ENCODE results near the gene PDE11A. TPM values are rescaled to one million over a fixed set of nuclear protein-coding genes. Genes with fewer than 3 reads are reported as not detected.
"Not testable (repeated sequence)": the region's sequence is repeated elsewhere in the genome, so short reads cannot be mapped to it uniquely, and the experiment has no call there.

The PDE11A gene
- total RNA-seq, 1 donor from 2014 or later = 25.6 TPM

DNA sequence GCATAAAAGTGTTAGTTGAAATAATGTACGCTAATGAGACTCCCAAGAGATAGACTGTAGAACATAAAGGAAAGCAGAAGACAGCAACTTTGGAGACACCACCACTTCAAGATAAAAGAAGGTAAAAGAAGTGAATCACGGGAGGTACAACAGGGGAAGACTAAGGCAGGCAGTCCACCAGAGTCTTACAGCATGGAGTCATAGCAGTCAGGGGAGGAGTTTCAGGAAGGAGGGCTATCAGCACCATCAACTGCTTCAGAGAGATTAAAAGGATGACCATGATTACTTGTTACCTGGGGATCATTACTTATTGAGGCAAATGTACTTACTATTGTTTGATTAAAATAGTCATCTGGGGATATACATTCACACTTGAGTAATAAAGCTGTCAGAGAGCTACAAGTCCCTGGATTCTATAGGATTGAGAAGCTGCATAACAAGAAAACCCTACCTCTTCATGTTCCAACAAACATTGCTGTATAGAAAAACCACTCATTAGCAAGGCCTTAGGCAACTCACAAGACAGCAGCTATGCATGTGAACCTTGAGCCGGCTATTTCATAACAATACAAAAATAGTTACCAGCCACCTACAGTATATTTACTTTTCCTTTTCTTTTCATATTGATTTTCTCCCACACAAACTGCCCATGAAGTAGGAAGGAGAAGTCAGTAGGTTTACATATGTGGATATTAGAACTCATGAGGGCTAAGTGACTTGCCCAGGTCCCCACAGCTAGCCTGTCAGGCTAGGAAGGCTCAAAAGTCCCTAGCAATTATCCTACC lies 101.7 kb downstream of the PDE11A start:
- H3K27ac Mint-ChIP-seq = no peak overlapping the region
- H3K27me3 Mint-ChIP-seq (ENCODE audit: low read depth) = no peaks in the 10 kb centered on the region
- H3K4me1 Mint-ChIP-seq = no peaks in the 10 kb centered on the region

GRCh38 chr2:177964892-177965291 lies 107.7 kb downstream of the PDE11A start:
- TF ChIP-seq, protein P1, sequence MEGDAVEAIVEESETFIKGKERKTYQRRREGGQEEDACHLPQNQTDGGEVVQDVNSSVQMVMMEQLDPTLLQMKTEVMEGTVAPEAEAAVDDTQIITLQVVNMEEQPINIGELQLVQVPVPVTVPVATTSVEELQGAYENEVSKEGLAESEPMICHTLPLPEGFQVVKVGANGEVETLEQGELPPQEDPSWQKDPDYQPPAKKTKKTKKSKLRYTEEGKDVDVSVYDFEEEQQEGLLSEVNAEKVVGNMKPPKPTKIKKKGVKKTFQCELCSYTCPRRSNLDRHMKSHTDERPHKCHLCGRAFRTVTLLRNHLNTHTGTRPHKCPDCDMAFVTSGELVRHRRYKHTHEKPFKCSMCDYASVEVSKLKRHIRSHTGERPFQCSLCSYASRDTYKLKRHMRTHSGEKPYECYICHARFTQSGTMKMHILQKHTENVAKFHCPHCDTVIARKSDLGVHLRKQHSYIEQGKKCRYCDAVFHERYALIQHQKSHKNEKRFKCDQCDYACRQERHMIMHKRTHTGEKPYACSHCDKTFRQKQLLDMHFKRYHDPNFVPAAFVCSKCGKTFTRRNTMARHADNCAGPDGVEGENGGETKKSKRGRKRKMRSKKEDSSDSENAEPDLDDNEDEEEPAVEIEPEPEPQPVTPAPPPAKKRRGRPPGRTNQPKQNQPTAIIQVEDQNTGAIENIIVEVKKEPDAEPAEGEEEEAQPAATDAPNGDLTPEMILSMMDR (IDR thresholded peaks at IDR 0.05; ENCODE audit: unreplicated experiment) = no peak
- H3K4me3 Mint-ChIP-seq = no peak overlapping the region
- H3K27me3 Mint-ChIP-seq (ENCODE audit: low read depth) = no peaks in the 10 kb centered on the region
- H3K27ac Mint-ChIP-seq = no peak overlapping the region
- H3K4me1 Mint-ChIP-seq = peaks cover 2% of the 10 kb centered on the region
- DNase-seq (ENCODE audit: low spot score in 2 of 2, unreplicated experiment in 2 of 2) = no peak
- H3K36me3 Mint-ChIP-seq = no peaks in the 10 kb centered on the region
- peaks cover 12% of the 10 kb centered on the region for H3K9me3 Mint-ChIP-seq

More for the DNA sequence above, 101.7 kb downstream of the PDE11A start:
- TF ChIP-seq, protein P1 (IDR thresholded peaks at IDR 0.05; ENCODE audit: unreplicated experiment) = no peak
- DNase-seq (ENCODE audit: low spot score in 2 of 2, unreplicated experiment in 2 of 2) = no peak
- Mint-ChIP-seq H3K36me3 (no peaks in the 10 kb centered on the region), H3K4me3 (no peak overlapping the region), H3K9me3 (peaks cover 11% of the 10 kb centered on the region)

GRCh38 chr2:177952151-177952550 lies 120.4 kb downstream of the PDE11A start:
- Mint-ChIP-seq H3K27ac (peak overlapping the region; percentile 3), H3K9me3 (peaks cover 5% of the 10 kb centered on the region), H3K4me1 (peaks cover 25% of the 10 kb centered on the region), H3K27me3 (ENCODE audit: low read depth) (no peaks in the 10 kb centered on the region), H3K36me3 (peaks cover 4% of the 10 kb centered on the region), H3K4me3 (no peak overlapping the region)
- TF ChIP-seq, protein P1 (IDR thresholded peaks at IDR 0.05; ENCODE audit: unreplicated experiment) = no peak
- no peak for DNase-seq (ENCODE audit: low spot score in 2 of 2, unreplicated experiment in 2 of 2)

DNA sequence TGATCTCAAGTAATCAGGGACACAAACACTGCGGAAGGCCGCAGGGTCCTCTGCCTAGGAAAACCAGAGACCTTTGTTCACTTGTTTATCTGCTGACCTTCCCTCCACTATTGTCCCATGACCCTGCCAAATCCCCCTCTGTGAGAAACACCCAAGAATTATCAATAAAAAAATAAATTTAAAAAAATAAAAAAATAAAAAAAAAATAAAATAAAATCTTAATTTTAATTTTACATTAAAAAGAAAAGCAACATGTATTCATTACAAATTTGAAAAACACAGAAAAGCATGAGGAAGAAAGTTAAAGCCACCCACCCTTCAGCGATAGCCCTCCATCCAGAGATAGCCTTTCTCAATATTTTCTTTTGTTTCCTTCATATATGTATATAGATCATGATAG lies 125.0 kb downstream of the PDE11A start:
- not testable (repeated sequence) for H3K27ac Mint-ChIP-seq; H3K36me3 Mint-ChIP-seq; H3K4me1 Mint-ChIP-seq; H3K27me3 Mint-ChIP-seq (ENCODE audit: low read depth); H3K4me3 Mint-ChIP-seq; DNase-seq (ENCODE audit: low spot score in 2 of 2, unreplicated experiment in 2 of 2); H3K9me3 Mint-ChIP-seq

- H3K4me3 Mint-ChIP-seq; H3K27ac Mint-ChIP-seq; H3K4me1 Mint-ChIP-seq; H3K36me3 Mint-ChIP-seq; DNase-seq (ENCODE audit: low spot score in 2 of 2, unreplicated experiment in 2 of 2); H3K9me3 Mint-ChIP-seq; H3K27me3 Mint-ChIP-seq (ENCODE audit: low read depth): not testable (repeated sequence)
Measured at GRCh38 chr2:177944530-177944929, 128.0 kb downstream of the PDE11A start.

DNA sequence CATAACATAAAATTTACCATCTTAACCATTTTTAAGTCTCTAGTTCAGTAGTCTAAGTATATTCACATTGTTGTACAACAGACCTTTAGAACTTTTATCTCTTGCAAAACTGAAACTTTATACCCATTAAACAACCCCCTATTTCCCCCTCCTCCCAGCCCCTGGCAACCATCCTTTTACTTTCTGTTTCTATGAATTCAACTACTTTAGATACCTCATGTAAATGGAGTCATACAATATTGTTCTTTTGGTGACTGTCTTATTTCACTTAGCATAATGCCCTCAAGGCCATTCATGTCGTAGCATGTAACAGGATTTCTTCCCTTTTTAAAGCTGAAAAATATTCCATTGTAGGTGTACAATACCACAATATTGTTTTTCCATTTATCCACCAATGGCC lies 129.8 kb downstream of the PDE11A start:
- DNase-seq (ENCODE audit: low spot score in 2 of 2, unreplicated experiment in 2 of 2) = no peak
- Mint-ChIP-seq H3K4me1 (no peaks in the 10 kb centered on the region), H3K36me3 (no peaks in the 10 kb centered on the region), H3K27me3 (ENCODE audit: low read depth) (peaks cover 21% of the 10 kb centered on the region), H3K4me3 (no peak overlapping the region), H3K27ac (no peak overlapping the region), H3K9me3 (peaks cover 8% of the 10 kb centered on the region)
- TF ChIP-seq, protein P1 (IDR thresholded peaks at IDR 0.05; ENCODE audit: unreplicated experiment) = no peak
